HG02759 (cell line): ENCODE measurements around the gene AOPEP.
"Not testable (repeated sequence)": the region's sequence is repeated elsewhere in the genome, so short reads cannot be mapped to it uniquely, and the experiment has no call there.

Experiments used
- ATAC-seq: cut with Tn5 transposase; IDR thresholded peaks from one replicate; pipeline ENCODE4 v1.9.1; 2021; ENCODE audit warnings: mild to moderate bottlenecking, moderate library complexity; ENCODE audit not compliant: unreplicated experiment

The AOPEP gene

DNA sequence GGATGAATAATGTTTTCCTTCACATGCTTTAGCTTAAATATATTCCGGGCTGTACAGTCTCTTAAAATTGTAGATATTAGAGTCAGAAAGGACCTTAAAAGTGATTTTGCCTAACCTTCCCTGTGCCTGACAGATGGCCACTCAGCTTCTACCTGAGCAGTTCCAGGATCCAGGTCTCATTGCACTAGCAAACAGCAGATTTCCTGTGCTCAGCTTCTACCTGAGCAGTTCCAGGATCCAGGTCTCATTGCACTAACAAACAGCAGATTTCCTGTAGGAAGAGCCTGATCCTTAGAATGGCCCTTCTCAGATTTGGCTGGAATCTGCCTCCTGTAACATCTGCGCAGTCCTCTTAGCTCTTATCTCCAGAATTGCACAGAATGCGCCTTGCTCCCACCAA lies 219.8 kb downstream of the AOPEP start:
- ATAC-seq = no peak

GRCh38 chr9:94948567-94949235 lies 222.2 kb downstream of the AOPEP start:
- ATAC-seq = no peak

DNA sequence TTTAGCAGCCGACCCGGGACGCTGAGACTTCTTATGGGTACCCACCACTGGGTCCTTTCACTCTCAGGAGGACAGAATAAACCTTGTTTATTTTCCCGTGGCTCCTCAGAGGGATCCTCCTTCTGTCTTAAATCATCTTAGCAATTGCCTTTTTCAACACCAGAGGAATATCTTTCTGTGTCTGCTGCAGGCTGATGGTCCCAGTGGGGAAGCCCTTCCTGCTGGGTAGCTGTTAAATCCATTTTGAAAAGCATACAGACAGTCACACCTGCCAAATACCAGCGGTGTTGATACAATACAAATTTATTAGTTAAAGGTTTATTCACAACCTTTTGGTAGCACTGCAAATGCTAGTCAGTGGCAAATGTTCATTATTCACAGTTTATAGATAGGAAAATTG lies 222.9 kb downstream of the AOPEP start:
- ATAC-seq = no peak

GRCh38 chr9:94950040-94950578 lies 223.6 kb downstream of the AOPEP start:
- ATAC-seq = no peak

DNA sequence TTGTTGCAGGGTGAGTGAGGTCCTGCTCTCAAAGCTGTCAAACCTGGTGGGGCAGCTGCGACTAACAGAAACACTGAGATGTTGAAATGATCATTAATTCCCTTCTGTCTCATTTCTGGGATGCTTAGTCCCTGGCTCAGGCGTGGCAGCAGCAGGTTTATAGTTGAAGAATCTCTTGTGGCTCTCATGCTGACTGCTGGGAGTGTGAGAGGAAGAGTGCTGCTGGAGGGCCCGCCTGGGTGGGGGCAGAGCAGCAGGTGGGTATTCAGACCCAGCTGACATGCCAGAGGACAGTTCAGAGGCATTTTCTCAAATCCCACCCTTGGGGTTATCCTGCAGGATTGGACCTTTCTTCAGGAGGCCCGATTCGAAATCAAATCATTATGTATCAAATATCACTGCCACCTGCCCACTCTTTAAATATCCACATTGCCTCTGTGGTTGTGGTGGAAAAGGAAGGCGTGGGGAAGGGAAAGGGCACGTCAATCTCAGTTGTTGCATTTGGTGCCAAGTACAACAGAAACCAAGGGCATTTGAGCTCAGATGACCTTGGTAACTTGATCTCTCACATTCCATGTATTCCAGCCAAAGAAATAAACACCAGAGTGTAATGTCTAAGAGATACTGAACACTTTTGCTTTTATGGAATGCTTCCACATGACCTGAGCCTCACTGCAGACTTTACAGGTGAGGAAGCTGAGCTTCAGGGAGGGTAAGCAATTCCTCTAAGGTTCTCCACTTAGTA lies 224.3 kb downstream of the AOPEP start:
- no peak for ATAC-seq

DNA sequence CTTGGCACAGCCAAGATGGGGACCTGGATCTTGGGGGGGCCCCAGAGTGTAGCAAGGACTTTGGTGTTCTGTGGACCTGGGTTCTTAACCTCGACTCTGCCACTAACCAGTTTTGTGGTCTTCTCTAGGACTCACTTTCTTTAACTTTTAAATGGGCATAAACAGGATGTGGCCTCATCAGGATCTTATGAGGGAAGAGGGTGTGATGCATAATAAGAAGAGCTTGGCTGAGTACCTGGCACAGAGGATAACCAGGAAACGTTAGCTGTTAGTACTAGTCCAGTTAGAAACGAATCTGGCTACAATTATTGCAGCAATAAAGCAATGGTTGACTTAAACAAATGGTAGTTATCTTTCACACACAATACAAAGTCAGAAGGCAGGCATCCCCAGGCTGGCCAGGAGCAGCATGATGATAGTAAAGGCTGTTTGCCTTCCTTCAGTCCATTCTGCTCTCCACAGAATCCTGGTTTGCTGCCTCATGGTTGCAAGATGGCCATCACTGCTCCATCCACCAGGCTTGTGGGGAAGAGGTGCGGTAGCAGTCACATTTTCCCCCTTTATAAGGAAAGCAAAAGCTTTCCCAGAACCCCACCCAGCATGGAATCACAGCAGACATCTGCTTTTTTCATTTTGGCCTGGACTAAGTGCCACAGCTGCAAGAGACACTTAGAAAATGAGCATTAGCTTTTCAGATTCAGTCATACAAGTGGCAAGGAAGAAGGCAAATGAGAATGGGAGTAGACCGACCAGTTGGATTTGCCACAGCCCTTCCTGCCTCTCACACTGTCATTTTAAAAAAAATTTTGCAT lies 225.0 kb downstream of the AOPEP start:
- ATAC-seq = no peak

DNA sequence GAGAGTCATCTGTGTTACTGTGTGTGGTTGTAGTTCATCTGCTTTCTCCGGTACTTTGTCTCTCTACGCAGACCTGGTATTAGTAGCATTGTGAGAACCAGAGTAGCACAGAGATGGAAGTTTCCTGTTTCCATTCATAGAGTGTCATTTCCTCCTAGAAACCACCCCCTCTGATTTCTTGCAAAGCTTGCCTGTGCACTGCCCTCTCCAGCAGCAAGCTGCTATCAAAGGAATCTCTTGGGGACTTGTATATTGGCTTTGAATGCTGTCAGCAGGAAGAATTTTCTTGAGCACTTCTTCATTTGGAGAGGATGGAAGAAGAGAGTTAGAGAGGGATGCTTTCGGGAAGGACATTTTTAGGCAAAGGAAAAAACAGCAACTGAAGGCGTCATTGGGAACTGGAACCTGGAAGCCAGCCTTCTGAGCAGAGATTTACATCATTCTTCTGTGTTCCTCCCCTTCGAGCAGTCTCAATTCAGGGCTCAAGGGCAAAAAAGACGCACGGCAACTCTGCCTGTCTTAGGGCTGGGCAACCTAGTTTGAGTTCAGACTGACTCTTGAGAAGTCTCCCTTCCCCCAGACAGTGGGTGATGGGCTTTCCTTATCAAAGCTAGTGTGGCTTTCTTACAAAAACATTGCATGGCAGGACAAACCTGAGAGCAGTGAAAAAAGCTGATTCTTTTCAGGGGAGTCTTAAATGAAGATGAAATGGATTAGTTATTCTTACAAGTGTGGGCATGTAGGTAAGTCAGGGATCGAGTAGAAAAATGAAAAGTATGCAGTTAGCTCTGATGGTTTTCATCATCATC lies 226.3 kb downstream of the AOPEP start:
- no peak for ATAC-seq

DNA sequence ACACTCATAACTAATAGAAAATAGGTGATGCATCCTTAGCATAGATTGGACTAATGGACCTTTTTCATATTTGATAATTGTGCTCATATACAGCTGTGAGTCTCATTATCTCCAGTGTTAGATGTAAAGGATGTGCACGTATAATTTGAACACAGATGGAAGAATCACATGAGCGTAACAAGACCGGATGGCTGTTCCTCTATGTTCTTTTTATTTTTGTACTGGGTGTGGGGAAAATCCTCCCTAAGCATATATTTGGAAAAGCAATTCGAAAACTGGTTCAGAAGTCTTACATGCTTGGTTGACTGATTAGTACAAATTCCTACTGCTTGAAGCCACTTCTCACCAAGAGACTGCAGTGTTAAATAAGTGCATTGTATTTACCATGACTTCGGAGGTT lies 230.2 kb downstream of the AOPEP start:
- ATAC-seq = no peak

GRCh38 chr9:94960964-94961363 lies 234.5 kb downstream of the AOPEP start:
- no peak for ATAC-seq

DNA sequence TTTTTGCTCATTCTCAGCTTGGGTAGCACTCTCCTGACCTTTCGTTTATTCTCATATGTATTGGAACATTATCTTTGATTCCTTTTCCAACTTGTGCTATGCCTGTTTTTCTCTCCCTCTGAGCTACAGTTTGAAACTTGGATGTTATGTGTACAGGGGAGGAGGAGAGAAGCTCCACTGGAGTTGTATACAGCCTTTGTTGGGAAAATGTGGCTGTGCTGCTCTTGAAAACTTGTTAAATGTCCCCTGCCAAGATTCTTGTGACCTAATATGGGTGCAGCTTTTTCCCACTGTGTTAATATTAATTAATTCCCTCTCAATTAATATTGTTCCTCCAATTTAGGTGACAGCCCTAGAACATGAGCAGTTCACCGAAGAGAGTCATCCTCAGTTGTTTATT lies 235.4 kb downstream of the AOPEP start:
- no peak for ATAC-seq

GRCh38 chr9:94965631-94966030 lies 239.1 kb downstream of the AOPEP start:
- not testable (repeated sequence) for ATAC-seq

GRCh38 chr9:94966046-94966445 lies 239.5 kb downstream of the AOPEP start:
- not testable (repeated sequence) for ATAC-seq

- no peak for ATAC-seq
Measured at GRCh38 chr9:94967482-94967881, 241.0 kb downstream of the AOPEP start.

- no peak for ATAC-seq
Measured at GRCh38 chr9:94971378-94972131, 245.1 kb downstream of the AOPEP start.

DNA sequence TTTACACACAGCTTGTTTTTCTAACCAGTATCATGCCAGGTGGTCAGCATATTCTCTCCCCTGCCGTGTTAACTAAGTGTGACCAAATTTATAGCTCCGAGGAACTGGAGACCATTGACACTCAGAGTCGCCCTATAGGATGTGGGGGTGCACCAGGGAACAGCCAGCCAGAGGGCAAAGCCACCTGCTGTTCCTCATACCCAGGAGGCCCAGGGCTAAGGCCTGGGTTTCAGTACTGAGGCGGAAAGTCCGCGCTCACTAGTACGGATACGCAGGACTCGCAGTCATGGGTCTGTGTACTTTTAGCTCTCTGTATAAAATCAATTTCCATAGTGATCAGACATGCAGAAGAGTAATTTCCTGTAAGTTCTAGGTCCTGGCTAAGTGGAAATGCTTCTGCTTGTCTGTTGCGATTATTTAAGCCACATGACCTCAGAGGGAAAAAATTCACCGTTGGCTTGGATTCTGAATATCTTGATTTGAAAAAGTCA lies 247.0 kb downstream of the AOPEP start:
- ATAC-seq = no peak

DNA sequence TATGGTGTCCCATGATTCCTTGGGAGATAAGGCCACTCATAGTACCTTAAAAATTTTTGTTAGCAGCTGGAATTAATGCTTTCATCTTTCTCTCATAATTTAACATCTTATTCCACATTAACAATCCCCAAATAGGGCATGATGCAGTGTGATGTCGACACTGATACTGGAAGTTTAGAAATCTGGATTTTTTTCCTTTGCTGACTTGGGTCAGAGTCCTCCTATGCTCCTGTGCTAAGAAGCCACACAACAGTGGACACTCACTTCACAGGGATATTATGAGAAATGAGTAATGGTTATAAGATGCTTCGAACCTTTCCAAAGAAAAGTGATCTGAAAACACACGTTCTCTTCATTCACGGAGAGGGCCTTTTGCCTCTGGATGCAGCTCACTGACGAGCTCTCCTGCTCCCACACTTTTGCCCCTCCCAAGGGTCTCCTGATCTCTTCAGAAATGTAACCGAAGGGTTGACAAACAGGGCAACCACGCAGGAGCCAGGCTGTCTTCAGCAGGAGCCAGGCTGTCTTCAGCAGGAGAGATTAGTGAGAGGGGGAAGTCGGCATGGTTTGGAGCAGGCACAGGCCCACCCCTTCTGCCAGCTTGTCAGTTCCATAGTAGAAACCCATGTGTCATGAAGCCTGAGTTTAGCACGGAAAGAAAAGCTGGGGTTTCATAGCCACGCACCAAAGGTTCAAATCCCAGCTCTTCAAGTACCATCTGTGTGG lies 247.8 kb downstream of the AOPEP start:
- no peak for ATAC-seq

- ATAC-seq = no peak
Measured at GRCh38 chr9:94975480-94975879, 249.0 kb downstream of the AOPEP start.

- no peak for ATAC-seq
Measured at GRCh38 chr9:94976077-94976476, 249.6 kb downstream of the AOPEP start.

- no peak for ATAC-seq
Measured at GRCh38 chr9:94977416-94977815, 250.9 kb downstream of the AOPEP start.
